GM10266 (cell line): Measurements from ENCODE around the gene EPSTI1.

Experiments used
- DNase-seq: peaks from one replicate; pipeline ENCODE4 v3.0.0; 2012; ENCODE audit errors: extremely low spot score
- CTCF ChIP-seq: IDR thresholded peaks from 2 replicates; pipeline ENCODE4 v1.5.1; 2012; ENCODE audit warnings: mild to moderate bottlenecking, low read depth; ENCODE audit not compliant: control insufficient read depth, insufficient read depth; ENCODE audit errors: missing control alignments

The EPSTI1 gene

GRCh38 chr13:42977219-42977659 lies 14.8 kb downstream of the EPSTI1 start:
- no peak for TF ChIP-seq CTCF
- no peak for DNase-seq

- no peak for TF ChIP-seq CTCF
- DNase-seq, result no peak
These were observed 16.0 kb downstream of the EPSTI1 start for GRCh38 chr13:42976066-42976465.

GRCh38 chr13:42973581-42973980 lies 18.5 kb downstream of the EPSTI1 start:
- DNase-seq, result no peak
- no peak for TF ChIP-seq CTCF

GRCh38 chr13:42971691-42972347 lies 20.2 kb downstream of the EPSTI1 start:
- no peak for DNase-seq
- TF ChIP-seq CTCF, result no peak

GRCh38 chr13:42970824-42971690 lies 21.0 kb downstream of the EPSTI1 start:
- DNase-seq, result peak; percentile 70
- TF ChIP-seq CTCF, result peak; percentile 73

- TF ChIP-seq CTCF, result peak; percentile 79
- DNase-seq, result peak; percentile 78
These were observed 22.4 kb downstream of the EPSTI1 start for GRCh38 chr13:42969565-42970172.
